HG02763 (cell line): ENCODE measurements around the gene GALNT13.

Source experiments
- ATAC-seq: cut with Tn5 transposase; IDR thresholded peaks from one replicate; pipeline ENCODE4 v1.9.1; 2021; ENCODE audit warnings: mild to moderate bottlenecking, moderate library complexity; ENCODE audit not compliant: unreplicated experiment

Gene GALNT13

GRCh38 chr2:154394600-154394999 is 522.9 kb downstream of the GALNT13 start:
- ATAC-seq: no peak

- no peak for ATAC-seq
Measured at GRCh38 chr2:154400563-154401290, 529.0 kb downstream of the GALNT13 start.

- ATAC-seq: no peak
Measured at GRCh38 chr2:154402213-154402612, 530.5 kb downstream of the GALNT13 start.

- ATAC-seq: no peak
Measured at GRCh38 chr2:154403242-154403790, 531.6 kb downstream of the GALNT13 start.

GRCh38 chr2:154408786-154409185 is 537.1 kb downstream of the GALNT13 start:
- ATAC-seq: no peak

GRCh38 chr2:154422251-154422650 is 550.5 kb downstream of the GALNT13 start:
- ATAC-seq: no peak

- no peak for ATAC-seq
Measured at GRCh38 chr2:154425994-154426393, 554.3 kb downstream of the GALNT13 start.

- ATAC-seq: no peak
Measured at GRCh38 chr2:154427453-154427852, 555.7 kb downstream of the GALNT13 start.

- ATAC-seq: no peak
Measured at GRCh38 chr2:154428022-154428421, 556.3 kb downstream of the GALNT13 start.

GRCh38 chr2:154433010-154433409 is 561.3 kb downstream of the GALNT13 start:
- no peak for ATAC-seq

GRCh38 chr2:154437104-154437503 is 565.4 kb downstream of the GALNT13 start:
- ATAC-seq: no peak

GRCh38 chr2:154439156-154439555 is 567.4 kb downstream of the GALNT13 start:
- ATAC-seq: no peak

GRCh38 chr2:154443919-154444318 is 572.2 kb downstream of the GALNT13 start:
- ATAC-seq: no peak

GRCh38 chr2:154446324-154446723 is 574.6 kb downstream of the GALNT13 start:
- ATAC-seq: no peak

GRCh38 chr2:154447727-154448418 is 576.2 kb downstream of the GALNT13 start:
- ATAC-seq: no peak

- ATAC-seq: no peak
Measured at GRCh38 chr2:154449951-154450658, 578.4 kb downstream of the GALNT13 start.

GRCh38 chr2:154452471-154452870 is 580.7 kb downstream of the GALNT13 start:
- no peak for ATAC-seq

- no peak for ATAC-seq
Measured at GRCh38 chr2:154452906-154453493, 581.3 kb downstream of the GALNT13 start.

GRCh38 chr2:154455166-154455565 is 583.4 kb downstream of the GALNT13 start:
- no peak for ATAC-seq

- no peak for ATAC-seq
Measured at GRCh38 chr2:154455866-154456265, 584.1 kb downstream of the GALNT13 start.

- ATAC-seq: no peak
Measured at GRCh38 chr2:154457286-154457685, 585.6 kb downstream of the GALNT13 start.
